HUES48 (cell line): ENCODE measurements around the gene GPBAR1.

Source experiments
- H3K27ac ChIP-seq: one replicate; pipeline ENCODE4 v1.7.0; 2013; ENCODE audit warnings: low read depth, low read length, inconsistent platforms
- H3K27me3 ChIP-seq: 2 replicates; pipeline ENCODE4 v1.6.1; 2013; ENCODE audit warnings: mild to moderate bottlenecking, low read length; ENCODE audit not compliant: control insufficient read depth, insufficient read depth
- H3K36me3 ChIP-seq: 2 replicates; pipeline ENCODE4 v1.6.1; 2013; ENCODE audit warnings: low read length; ENCODE audit not compliant: control insufficient read depth, insufficient read depth
- H3K4me1 ChIP-seq: 2 replicates; pipeline ENCODE4 v1.6.1; 2013; ENCODE audit warnings: mild to moderate bottlenecking, low read length; ENCODE audit not compliant: control insufficient read depth, insufficient read depth
- H3K4me3 ChIP-seq: 2 replicates; pipeline ENCODE4 v1.5.1; 2013; ENCODE audit warnings: mild to moderate bottlenecking, low read depth, low read length
- H3K9ac ChIP-seq: 2 replicates; pipeline ENCODE4 v1.6.1; 2013; ENCODE audit warnings: mild to moderate bottlenecking, low read depth, low read length, moderate library complexity
- H3K9me3 ChIP-seq: 2 replicates; pipeline ENCODE4 v1.6.1; 2013; ENCODE audit warnings: low read length; ENCODE audit not compliant: control insufficient read depth, insufficient read depth

Gene GPBAR1

GRCh38 chr2:218278531-218279360, 17.9 kb downstream of the GPBAR1 start:
- peaks cover 59% of the 10 kb centered on the region for H3K36me3 ChIP-seq
- H3K4me3 ChIP-seq, result no peak overlapping the region
- no peaks in the 10 kb centered on the region for H3K27me3 ChIP-seq
- H3K27ac ChIP-seq, result no peak overlapping the region
- no peak overlapping the region for H3K9ac ChIP-seq
- H3K9me3 ChIP-seq, result no peaks in the 10 kb centered on the region
- no peaks in the 10 kb centered on the region for H3K4me1 ChIP-seq

GRCh38 chr2:218280260-218280870, 19.6 kb downstream of the GPBAR1 start:
- Histone ChIP-seq H3K4me3 (no peak overlapping the region), H3K36me3 (peaks cover 42% of the 10 kb centered on the region), H3K4me1 (no peaks in the 10 kb centered on the region)

GRCh38 chr2:218281449-218281848, 20.6 kb downstream of the GPBAR1 start:
- H3K27ac ChIP-seq, result no peak overlapping the region
- no peak overlapping the region for H3K9ac ChIP-seq
- H3K9me3 ChIP-seq, result no peaks in the 10 kb centered on the region
- H3K4me3 ChIP-seq, result no peak overlapping the region
- peaks cover 3% of the 10 kb centered on the region for H3K4me1 ChIP-seq
- peaks cover 32% of the 10 kb centered on the region for H3K36me3 ChIP-seq
- H3K27me3 ChIP-seq, result no peaks in the 10 kb centered on the region

More at GRCh38 chr2:218280260-218280870, 19.6 kb downstream of the GPBAR1 start:
- Histone ChIP-seq H3K9ac (no peak overlapping the region), H3K9me3 (no peaks in the 10 kb centered on the region), H3K27me3 (no peaks in the 10 kb centered on the region), H3K27ac (no peak overlapping the region)

- H3K9ac ChIP-seq, result no peak overlapping the region
- H3K36me3 ChIP-seq, result peaks cover 22% of the 10 kb centered on the region
These were observed 21.6 kb downstream of the GPBAR1 start for GRCh38 chr2:218282173-218282991.

GRCh38 chr2:218284106-218284811, 23.4 kb downstream of the GPBAR1 start:
- peaks cover 9% of the 10 kb centered on the region for H3K4me1 ChIP-seq
- peaks cover 13% of the 10 kb centered on the region for H3K36me3 ChIP-seq
- H3K27ac ChIP-seq, result no peak overlapping the region
- no peaks in the 10 kb centered on the region for H3K9me3 ChIP-seq
- no peak overlapping the region for H3K9ac ChIP-seq
- H3K4me3 ChIP-seq, result no peak overlapping the region
- no peaks in the 10 kb centered on the region for H3K27me3 ChIP-seq

More at GRCh38 chr2:218282173-218282991, 21.6 kb downstream of the GPBAR1 start:
- Histone ChIP-seq H3K4me3 (no peak overlapping the region), H3K27ac (peak overlapping the region; percentile 45), H3K27me3 (no peaks in the 10 kb centered on the region), H3K4me1 (peaks cover 9% of the 10 kb centered on the region), H3K9me3 (no peaks in the 10 kb centered on the region)

- Histone ChIP-seq H3K4me3 (no peak overlapping the region), H3K4me1 (peaks cover 9% of the 10 kb centered on the region), H3K9me3 (no peaks in the 10 kb centered on the region), H3K9ac (no peak overlapping the region), H3K36me3 (0 out of 2 replicates have a peak, but pooled peaks cover 4% of the 10 kb centered on the region), H3K27me3 (no peaks in the 10 kb centered on the region), H3K27ac (no peak overlapping the region)
These were observed 24.8 kb downstream of the GPBAR1 start for GRCh38 chr2:218285604-218286003.

- Histone ChIP-seq H3K4me1 (peaks cover 9% of the 10 kb centered on the region), H3K27ac (peak overlapping the region; percentile 80), H3K27me3 (no peaks in the 10 kb centered on the region; the same call in 1 of the 2 replicates)
These were observed 26.0 kb downstream of the GPBAR1 start for GRCh38 chr2:218286570-218287459.

GRCh38 chr2:218289639-218290315, 29.0 kb downstream of the GPBAR1 start:
- H3K9ac ChIP-seq, result no peak overlapping the region
- no peak overlapping the region for H3K4me3 ChIP-seq
- H3K9me3 ChIP-seq, result no peaks in the 10 kb centered on the region
- no peak overlapping the region for H3K27ac ChIP-seq
- peaks cover 24% of the 10 kb centered on the region for H3K4me1 ChIP-seq
- no peaks in the 10 kb centered on the region; the same call in 1 of the 2 replicates for H3K27me3 ChIP-seq
- H3K36me3 ChIP-seq, result no peaks in the 10 kb centered on the region

More at GRCh38 chr2:218286570-218287459, 26.0 kb downstream of the GPBAR1 start:
- H3K9ac ChIP-seq, result no peak overlapping the region
- H3K36me3 ChIP-seq, result no peaks in the 10 kb centered on the region
- H3K4me3 ChIP-seq, result 0 out of 2 replicates have a peak overlapping the region, but pooled peaks have one; percentile 34
- H3K9me3 ChIP-seq, result no peaks in the 10 kb centered on the region

GRCh38 chr2:218290316-218291261, 29.8 kb downstream of the GPBAR1 start:
- Histone ChIP-seq H3K27ac (no peak overlapping the region), H3K9me3 (no peaks in the 10 kb centered on the region), H3K9ac (no peak overlapping the region), H3K4me1 (peaks cover 29% of the 10 kb centered on the region), H3K27me3 (no peaks in the 10 kb centered on the region; the same call in 1 of the 2 replicates), H3K4me3 (no peak overlapping the region), H3K36me3 (no peaks in the 10 kb centered on the region)
